GM12878 (cell line): Measurements from ENCODE around the gene UST. TPM values are rescaled to one million over a fixed set of nuclear protein-coding genes. Genes with fewer than 3 reads are reported as not detected.

Experiments used
- BCL11A ChIP-seq: IDR thresholded peaks from 2 replicates; pipeline ENCODE4 v1.6.1; 2011; ENCODE audit warnings: low read depth, low read length
- BHLHE40 ChIP-seq, 2 experiments: fragments of 450-650 bp in 1 of 2; IDR thresholded peaks; 2 replicates each; pipeline ENCODE4 v1.6.1; 2011 to 2017; ENCODE audit warnings: low read depth in 2 of 2, borderline replicate concordance in 1 of 2, improper control_type of control experiment in 1 of 2, low read length in 1 of 2, mild to moderate bottlenecking in 1 of 2
- BRCA1 ChIP-seq: IDR thresholded peaks from 2 replicates; pipeline ENCODE4 v1.6.1; 2011; ENCODE audit warnings: low read depth, low read length, improper control_type of control experiment
- CHD1 ChIP-seq: IDR thresholded peaks from 2 replicates; pipeline ENCODE4 v1.6.1; 2012; ENCODE audit warnings: low read depth, low read length, improper control_type of control experiment
- CREM ChIP-seq: IDR thresholded peaks from 2 replicates; pipeline ENCODE4 v1.6.1; 2014; ENCODE audit warnings: antibody characterized with exemption, low read depth
- CTCF ChIP-seq, 3 experiments: IDR thresholded peaks in 2 of 3; conservative IDR thresholded peaks in 1 of 3; 2 replicates each; pipeline ENCODE4 v1.5.1; 2011; ENCODE audit warnings: low read depth in 3 of 3, low read length in 3 of 3, mild to moderate bottlenecking in 3 of 3, control low read depth in 2 of 3, moderate library complexity in 2 of 3, inconsistent platforms in 1 of 3, mixed read lengths in 1 of 3; ENCODE audit not compliant: control insufficient read depth in 2 of 3, insufficient read depth in 1 of 3; ENCODE audit errors: extremely low read depth in 1 of 3
- DPF2 ChIP-seq: fragments of 450-650 bp; IDR thresholded peaks from 2 replicates; pipeline ENCODE4 v1.6.1; 2017; ENCODE audit warnings: mild to moderate bottlenecking
- EED ChIP-seq: sonication (generic); IDR thresholded peaks from 2 replicates; pipeline ENCODE4 v1.6.1; 2016; ENCODE audit warnings: antibody characterized with exemption, low read depth
- HDGF ChIP-seq: fragments of 450-650 bp; IDR thresholded peaks from 2 replicates; pipeline ENCODE4 v1.6.1; 2016; ENCODE audit warnings: antibody characterized with exemption
- MEF2B ChIP-seq: fragments of 450-650 bp; IDR thresholded peaks from 2 replicates; pipeline ENCODE4 v1.6.1; 2018; ENCODE audit warnings: mild to moderate bottlenecking, moderate library complexity; ENCODE audit not compliant: partially characterized antibody, poor library complexity, severe bottlenecking
- PAX8 ChIP-seq: fragments of 450-650 bp; IDR thresholded peaks from 2 replicates; pipeline ENCODE4 v1.6.1; 2017; ENCODE audit warnings: mild to moderate bottlenecking, moderate library complexity
- PKNOX1 ChIP-seq: fragments of 450-650 bp; IDR thresholded peaks from 2 replicates; pipeline ENCODE4 v1.6.1; 2016; ENCODE audit warnings: mild to moderate bottlenecking
- RB1 ChIP-seq: fragments of 450-650 bp; formaldehyde crosslinking; IDR thresholded peaks from 2 replicates; pipeline ENCODE4 v1.6.1; 2017; ENCODE audit warnings: mild to moderate bottlenecking, borderline replicate concordance
- REST ChIP-seq: IDR thresholded peaks from 2 replicates; pipeline ENCODE4 v1.6.1; 2012; ENCODE audit warnings: mild to moderate bottlenecking, low read depth, low read length
- SP1 ChIP-seq: IDR thresholded peaks from one replicate; pipeline ENCODE4 v1.6.1; 2011; ENCODE audit warnings: low read depth, low read length
- TBL1XR1 ChIP-seq: IDR thresholded peaks from 2 replicates; pipeline ENCODE4 v1.6.1; 2012; ENCODE audit warnings: low read depth, low read length, improper control_type of control experiment
- TCF12 ChIP-seq: IDR thresholded peaks from 2 replicates; pipeline ENCODE4 v1.6.1; 2011; ENCODE audit warnings: low read depth, mild to moderate bottlenecking, low read length
- USF2 ChIP-seq: IDR thresholded peaks from 2 replicates; pipeline ENCODE4 v1.6.1; 2011; ENCODE audit warnings: low read depth, low read length, improper control_type of control experiment, borderline replicate concordance
- ZBTB4 ChIP-seq: fragments of 450-650 bp; formaldehyde crosslinking; IDR thresholded peaks from 2 replicates; pipeline ENCODE4 v1.4.0; 2022; ENCODE audit warnings: mild to moderate bottlenecking, moderate library complexity
- ZZZ3 ChIP-seq: IDR thresholded peaks from 2 replicates; pipeline ENCODE4 v1.6.1; 2011; ENCODE audit warnings: low read depth; ENCODE audit not compliant: control insufficient read depth, insufficient read length
- polyA plus RNA-seq, 11 experiments: library from polyadenylated mRNA; depleted of rRNA in 4 of 11; unstranded in 6 of 11; stranded (reverse) in 5 of 11; fragments of >200 nt; fragmentation: Nextera tagmentation in 4 of 11; fragmentation: Illumina TruSeq in 1 of 11; extraction: Ambion mirVana in 4 of 11; extraction: Trizol in 1 of 11; gene quantifications; 1 replicate in 1 of 11; 2 replicates in 10 of 11; pipeline versions ENCODE4 v1.2.1 to v1.2.3, GENCODE V29; 2011 to 2016; ENCODE audit warnings: inconsistent platforms in 2 of 11, missing spikeins in 2 of 11, low read depth in 1 of 11
- total RNA-seq, 4 experiments: library from RNA; depleted of rRNA in 3 of 4; stranded (reverse); fragments of >200 nt in 3 of 4; fragmentation: Illumina TruSeq in 1 of 4; extraction: Trizol in 1 of 4; gene quantifications; 2 replicates each; pipeline versions ENCODE4 v1.2.1 to v1.2.3, GENCODE V29; 2013 to 2021

UST gene
- total and polyA plus RNA-seq, 10 of the 15 experiments (the other 5 are each of a cell fraction or from before 2014, with no cell fraction given), result 0.74 to 43.3 (median 2.2) TPM

GRCh38 chr6:149109397-149110070 lies 362.7 kb downstream of the UST start (continued):
- TF ChIP-seq SP1 (no peak), BRCA1 (no peak), CREM (peak; percentile 42; the same call in 1 of the 2 replicates), CTCF (IDR thresholded peaks at IDR 0.05 in 2 of 3, conservative IDR thresholded peaks at IDR 0.05 in 1 of 3; ENCODE audit: control insufficient read depth in 2 of 3, extremely low read depth in 1 of 3, insufficient read depth in 1 of 3, low read depth in 3 of 3, low read length in 3 of 3) (no peak), TBL1XR1 (no peak), ZZZ3 (no peak), PAX8 (no peak), BCL11A (no peak), DPF2 (no peak), BHLHE40 (IDR thresholded peaks at IDR 0.05; ENCODE audit: borderline replicate concordance in 1 of 2, low read depth in 2 of 2, low read length in 1 of 2) (no peak), REST (no peak), EED (peak; percentile 74), ZBTB4 (no peak), TCF12 (no peak), CHD1 (no peak), MEF2B (peak; percentile 20), PKNOX1 (no peak), RB1 (no peak), USF2 (no peak), HDGF (no peak)
